Measurements from ENCODE around the gene PANX3.

GRCh38 chr11:124667601-124668000, 56.4 kb downstream of the PANX3 start:
- TF ChIP-seq GATA2 (IDR thresholded peaks at IDR 0.05; ENCODE audit: low read depth, low read length) = no peak
- no peak for TF ChIP-seq GATA3 (IDR thresholded peaks at IDR 0.05; ENCODE audit: low read depth, low read length)
